HG03439 (cell line): ENCODE results near the gene MRPL10.
"Not testable (repeated sequence)": the region's sequence is repeated elsewhere in the genome, so short reads cannot be mapped to it uniquely, and the experiment has no call there.

Experiments used
- ATAC-seq: cut with Tn5 transposase; IDR thresholded peaks from one replicate; pipeline ENCODE4 v1.9.1; 2021; ENCODE audit warnings: mild to moderate bottlenecking, moderate library complexity; ENCODE audit not compliant: unreplicated experiment

The MRPL10 gene

GRCh38 chr17:47801176-47801765 is 30.1 kb downstream of the MRPL10 start:
- ATAC-seq, result no peak

GRCh38 chr17:47800686-47801085 is 30.7 kb downstream of the MRPL10 start:
- no peak for ATAC-seq

- no peak for ATAC-seq
These were observed 33.5 kb downstream of the MRPL10 start for GRCh38 chr17:47797797-47798196.

- ATAC-seq, result no peak
These were observed 38.4 kb downstream of the MRPL10 start for GRCh38 chr17:47792979-47793378.

GRCh38 chr17:47792457-47792856 is 38.9 kb downstream of the MRPL10 start:
- no peak for ATAC-seq

GRCh38 chr17:47791025-47791424 is 40.3 kb downstream of the MRPL10 start:
- ATAC-seq, result no peak

GRCh38 chr17:47789611-47790561 is 41.5 kb downstream of the MRPL10 start:
- no peak for ATAC-seq

GRCh38 chr17:47785538-47786123 is 45.7 kb downstream of the MRPL10 start:
- no peak for ATAC-seq

- no peak for ATAC-seq
These were observed 49.9 kb downstream of the MRPL10 start for GRCh38 chr17:47781397-47781796.

GRCh38 chr17:47778184-47778635 is 53.1 kb downstream of the MRPL10 start:
- ATAC-seq, result no peak

GRCh38 chr17:47776330-47777197 is 54.8 kb downstream of the MRPL10 start:
- ATAC-seq, result no peak

GRCh38 chr17:47774987-47775580 is 56.3 kb downstream of the MRPL10 start:
- no peak for ATAC-seq

- ATAC-seq, result no peak
These were observed 57.0 kb downstream of the MRPL10 start for GRCh38 chr17:47774331-47774730.

- not testable (repeated sequence) for ATAC-seq
These were observed 57.7 kb downstream of the MRPL10 start for GRCh38 chr17:47773649-47774048.
